ENCODE results near the gene MROH7. TPM values are rescaled to one million over a fixed set of nuclear protein-coding genes. Genes with fewer than 3 reads are reported as not detected.

The MROH7 gene
- total RNA-seq, 4 donors from 2014 or later, result 0.13 to 4.4 (median 0.60) TPM

DNA sequence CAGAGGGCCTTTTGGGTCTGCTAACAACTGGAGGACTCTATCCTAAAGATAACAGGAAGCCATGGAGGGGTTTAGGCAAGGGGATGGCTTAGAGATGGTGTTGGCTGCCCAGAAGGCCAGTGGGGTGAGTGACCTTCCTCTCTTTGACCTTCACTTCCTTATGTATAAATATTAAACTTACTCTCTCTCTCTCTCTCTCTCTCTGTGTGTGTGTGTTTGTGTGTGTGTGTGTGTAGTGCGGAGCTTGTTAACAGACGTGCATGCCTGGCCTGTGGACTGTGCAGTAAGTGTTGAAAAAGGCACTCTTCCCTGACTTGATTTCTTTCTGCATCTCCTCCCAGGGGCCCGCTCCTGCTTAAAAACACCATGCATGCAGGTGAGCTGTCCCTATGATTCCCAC, 10.0 kb downstream of the MROH7 start:
- WGBS, 2 donors, result 83 to 84% methylated on average over 3 of the region's 3 CpGs
- no peaks in the 10 kb centered on the region for H3K9me3 ChIP-seq
- TF ChIP-seq POLR2A (IDR thresholded peaks at IDR 0.05), result no peak
- TF ChIP-seq, protein P1, sequence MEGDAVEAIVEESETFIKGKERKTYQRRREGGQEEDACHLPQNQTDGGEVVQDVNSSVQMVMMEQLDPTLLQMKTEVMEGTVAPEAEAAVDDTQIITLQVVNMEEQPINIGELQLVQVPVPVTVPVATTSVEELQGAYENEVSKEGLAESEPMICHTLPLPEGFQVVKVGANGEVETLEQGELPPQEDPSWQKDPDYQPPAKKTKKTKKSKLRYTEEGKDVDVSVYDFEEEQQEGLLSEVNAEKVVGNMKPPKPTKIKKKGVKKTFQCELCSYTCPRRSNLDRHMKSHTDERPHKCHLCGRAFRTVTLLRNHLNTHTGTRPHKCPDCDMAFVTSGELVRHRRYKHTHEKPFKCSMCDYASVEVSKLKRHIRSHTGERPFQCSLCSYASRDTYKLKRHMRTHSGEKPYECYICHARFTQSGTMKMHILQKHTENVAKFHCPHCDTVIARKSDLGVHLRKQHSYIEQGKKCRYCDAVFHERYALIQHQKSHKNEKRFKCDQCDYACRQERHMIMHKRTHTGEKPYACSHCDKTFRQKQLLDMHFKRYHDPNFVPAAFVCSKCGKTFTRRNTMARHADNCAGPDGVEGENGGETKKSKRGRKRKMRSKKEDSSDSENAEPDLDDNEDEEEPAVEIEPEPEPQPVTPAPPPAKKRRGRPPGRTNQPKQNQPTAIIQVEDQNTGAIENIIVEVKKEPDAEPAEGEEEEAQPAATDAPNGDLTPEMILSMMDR (IDR thresholded peaks at IDR 0.05), result no peak
- no peak for DNase-seq
- no peak overlapping the region for H3K4me3 ChIP-seq
- intact Hi-C loops (cut with DNase I), result no loop called here
- no peaks in the 10 kb centered on the region for H3K36me3 ChIP-seq
- H3K4me1 ChIP-seq, result no peaks in the 10 kb centered on the region
- no peaks in the 10 kb centered on the region for H3K27me3 ChIP-seq
- H3K27ac ChIP-seq, result no peak overlapping the region

DNA sequence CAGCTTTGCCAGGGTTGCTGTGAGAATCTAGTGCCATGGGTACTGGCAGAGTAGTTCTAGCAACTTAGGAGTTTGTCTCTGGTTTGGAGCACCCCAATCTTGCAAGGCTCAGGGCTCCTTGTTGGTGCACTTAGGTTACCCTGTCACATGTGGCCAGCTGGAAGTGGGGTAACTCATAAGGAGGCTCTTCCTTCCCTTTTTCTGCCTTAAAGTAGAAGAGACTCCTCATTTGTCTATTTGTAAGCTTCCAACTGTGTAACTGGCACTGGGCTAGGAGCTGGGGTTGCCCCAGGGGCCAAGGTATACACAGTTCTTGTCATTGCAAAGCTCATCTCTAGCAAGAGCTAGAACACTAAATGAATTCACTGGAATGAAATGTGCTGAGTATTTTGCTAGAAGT, 10.6 kb downstream of the MROH7 start:
- Histone ChIP-seq H3K36me3 (no peaks in the 10 kb centered on the region), H3K27ac (no peak overlapping the region), H3K4me3 (no peak overlapping the region), H3K4me1 (no peaks in the 10 kb centered on the region), H3K9me3 (no peaks in the 10 kb centered on the region), H3K27me3 (no peaks in the 10 kb centered on the region)
- DNase-seq, result no peak
- TF ChIP-seq, protein P1 (IDR thresholded peaks at IDR 0.05), result no peak
- no peak for TF ChIP-seq POLR2A (IDR thresholded peaks at IDR 0.05)
- intact Hi-C loops (cut with DNase I), result no loop called here

DNA sequence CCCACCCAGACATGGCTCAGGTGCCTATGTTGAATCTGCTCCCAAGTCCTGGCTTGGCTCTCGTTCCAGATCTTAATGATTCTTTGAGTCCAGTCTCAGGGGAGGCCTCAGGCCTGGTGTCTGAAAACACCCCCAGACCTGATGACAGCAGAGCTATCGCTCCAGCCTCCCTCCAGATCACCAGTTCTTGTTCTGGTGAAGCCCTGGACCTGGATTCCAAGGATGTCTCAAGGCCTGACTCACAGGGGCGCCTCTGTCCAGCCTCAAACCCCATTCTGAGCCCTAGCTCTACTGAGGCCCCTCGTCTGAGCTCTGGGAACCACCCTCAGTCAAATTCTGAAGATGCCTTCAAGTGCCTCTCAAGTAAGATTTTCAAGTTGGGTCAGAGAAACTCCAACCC, 11.4 kb downstream of the MROH7 start:
- Histone ChIP-seq H3K27me3 (no peaks in the 10 kb centered on the region), H3K4me3 (no peak overlapping the region), H3K27ac (no peak overlapping the region), H3K4me1 (no peaks in the 10 kb centered on the region), H3K36me3 (no peaks in the 10 kb centered on the region), H3K9me3 (peaks cover 0 to 2% (median under 1%) of the 10 kb centered on the region in 3 donors)
- TF ChIP-seq, protein P1 (IDR thresholded peaks at IDR 0.05), result no peak
- no peak for TF ChIP-seq POLR2A (IDR thresholded peaks at IDR 0.05)
- DNase-seq, result no peak
- intact Hi-C loops (cut with DNase I), result no loop called here
- 60 to 79% methylated on average over 2 to 3 of the region's 4 CpGs for WGBS, 2 donors

DNA sequence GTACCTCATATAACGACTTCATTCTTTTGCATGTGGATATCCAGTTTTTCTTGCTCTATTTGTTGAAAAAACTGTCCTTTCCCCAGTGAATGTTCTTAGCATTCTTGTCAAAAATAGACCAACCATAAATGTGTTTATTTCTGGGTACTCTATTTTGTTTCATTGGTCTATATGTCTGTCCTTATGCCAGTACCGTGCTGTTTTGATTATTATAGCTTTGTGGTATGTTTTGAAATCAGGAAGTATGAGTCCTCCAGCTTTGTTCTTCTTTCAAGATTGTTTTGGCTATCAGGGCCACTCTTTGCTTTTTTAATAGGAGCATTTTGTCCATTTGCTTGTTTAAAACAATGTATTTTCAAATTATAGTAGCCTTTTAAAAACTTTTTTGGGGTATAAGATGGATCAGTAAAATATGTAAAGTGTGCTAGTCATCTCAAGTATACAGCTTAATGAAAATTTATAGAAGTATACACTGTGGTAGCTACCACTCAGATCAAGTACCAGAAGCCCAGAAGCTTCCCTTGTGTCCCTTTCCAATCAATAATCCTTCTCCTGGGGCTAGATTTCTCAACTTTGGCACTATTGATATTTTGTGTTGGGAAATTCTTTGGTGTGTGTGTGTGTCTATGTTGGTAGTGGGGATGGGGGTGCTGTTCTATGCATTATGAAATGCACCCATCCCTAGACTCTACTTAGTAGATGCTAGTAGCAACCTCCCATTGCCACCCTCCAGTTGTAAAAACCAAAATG, 16.8 kb downstream of the MROH7 start:
- Histone ChIP-seq H3K27me3 (no peaks in the 10 kb centered on the region), H3K9me3 (peaks cover 0 to 12% (median 10%) of the 10 kb centered on the region in 3 donors), H3K4me3 (no peak overlapping the region), H3K27ac (no peak overlapping the region), H3K36me3 (no peaks in the 10 kb centered on the region), H3K4me1 (no peaks in the 10 kb centered on the region)
- no peak for DNase-seq
- intact Hi-C loops (cut with DNase I), result no loop called here
- 80 to 94% methylated on average over 2 of the region's 2 CpGs for WGBS, 2 donors
- TF ChIP-seq POLR2A (IDR thresholded peaks at IDR 0.05), result no peak
- TF ChIP-seq, protein P1 (IDR thresholded peaks at IDR 0.05), result no peak

DNA sequence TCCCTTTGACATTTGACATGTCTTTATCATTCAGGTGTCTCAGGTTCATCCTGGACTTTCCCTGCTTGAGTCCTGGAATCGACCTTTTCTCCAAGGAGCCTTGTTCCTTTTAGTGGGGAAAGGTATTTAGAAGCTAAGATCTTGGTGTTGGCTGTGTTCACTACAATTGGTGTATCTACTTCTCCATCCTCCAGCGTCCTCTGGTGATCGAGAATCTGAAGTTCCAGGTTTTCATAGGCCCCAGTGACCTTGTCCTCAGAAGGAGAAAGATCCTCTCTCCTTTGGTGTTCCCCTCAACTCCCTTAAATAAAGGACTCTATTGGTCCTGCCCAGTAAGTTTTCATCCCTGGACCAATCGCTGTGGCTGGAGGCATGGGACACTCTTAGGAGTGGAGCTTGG, 22.1 kb downstream of the MROH7 start:
- H3K9me3 ChIP-seq, result peaks cover 0 to 6% (median 1%) of the 10 kb centered on the region in 3 donors
- intact Hi-C loops (cut with DNase I), result no loop called here
- WGBS, 2 donors, result 70 to 88% methylated on average over 4 of the region's 4 CpGs

More for the DNA sequence above, 22.1 kb downstream of the MROH7 start:
- H3K36me3 ChIP-seq, result no peaks in the 10 kb centered on the region
- H3K4me3 ChIP-seq, result no peak overlapping the region
- H3K27me3 ChIP-seq, result no peaks in the 10 kb centered on the region
- no peak overlapping the region for H3K27ac ChIP-seq
- no peaks in the 10 kb centered on the region for H3K4me1 ChIP-seq
- no peak for DNase-seq
- TF ChIP-seq, protein P1 (IDR thresholded peaks at IDR 0.05), result no peak
- TF ChIP-seq POLR2A (IDR thresholded peaks at IDR 0.05), result no peak
